ENCODE results near the gene FAM83B.
"Not testable (repeated sequence)": the region's sequence is repeated elsewhere in the genome, so short reads cannot be mapped to it uniquely, and the experiment has no call there.

- TF ChIP-seq, protein P1, sequence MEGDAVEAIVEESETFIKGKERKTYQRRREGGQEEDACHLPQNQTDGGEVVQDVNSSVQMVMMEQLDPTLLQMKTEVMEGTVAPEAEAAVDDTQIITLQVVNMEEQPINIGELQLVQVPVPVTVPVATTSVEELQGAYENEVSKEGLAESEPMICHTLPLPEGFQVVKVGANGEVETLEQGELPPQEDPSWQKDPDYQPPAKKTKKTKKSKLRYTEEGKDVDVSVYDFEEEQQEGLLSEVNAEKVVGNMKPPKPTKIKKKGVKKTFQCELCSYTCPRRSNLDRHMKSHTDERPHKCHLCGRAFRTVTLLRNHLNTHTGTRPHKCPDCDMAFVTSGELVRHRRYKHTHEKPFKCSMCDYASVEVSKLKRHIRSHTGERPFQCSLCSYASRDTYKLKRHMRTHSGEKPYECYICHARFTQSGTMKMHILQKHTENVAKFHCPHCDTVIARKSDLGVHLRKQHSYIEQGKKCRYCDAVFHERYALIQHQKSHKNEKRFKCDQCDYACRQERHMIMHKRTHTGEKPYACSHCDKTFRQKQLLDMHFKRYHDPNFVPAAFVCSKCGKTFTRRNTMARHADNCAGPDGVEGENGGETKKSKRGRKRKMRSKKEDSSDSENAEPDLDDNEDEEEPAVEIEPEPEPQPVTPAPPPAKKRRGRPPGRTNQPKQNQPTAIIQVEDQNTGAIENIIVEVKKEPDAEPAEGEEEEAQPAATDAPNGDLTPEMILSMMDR (IDR thresholded peaks at IDR 0.05) = not testable (repeated sequence)
- TF ChIP-seq ZNF232 (CRISPR knock-in tag; IDR thresholded peaks at IDR 0.05) = not testable (repeated sequence)
Measured at GRCh38 chr6:54824225-54824624, 22.3 kb upstream of the FAM83B start.
